Measurements from ENCODE around the gene ENDOG. TPM values are rescaled to one million over a fixed set of nuclear protein-coding genes. Genes with fewer than 3 reads are reported as not detected.
"Not testable (repeated sequence)": the region's sequence is repeated elsewhere in the genome, so short reads cannot be mapped to it uniquely, and the experiment has no call there.

Gene ENDOG
- 10 to 100 TPM; 18.4 to 34.0 (median 24.7) TPM for polyA plus RNA-seq

DNA sequence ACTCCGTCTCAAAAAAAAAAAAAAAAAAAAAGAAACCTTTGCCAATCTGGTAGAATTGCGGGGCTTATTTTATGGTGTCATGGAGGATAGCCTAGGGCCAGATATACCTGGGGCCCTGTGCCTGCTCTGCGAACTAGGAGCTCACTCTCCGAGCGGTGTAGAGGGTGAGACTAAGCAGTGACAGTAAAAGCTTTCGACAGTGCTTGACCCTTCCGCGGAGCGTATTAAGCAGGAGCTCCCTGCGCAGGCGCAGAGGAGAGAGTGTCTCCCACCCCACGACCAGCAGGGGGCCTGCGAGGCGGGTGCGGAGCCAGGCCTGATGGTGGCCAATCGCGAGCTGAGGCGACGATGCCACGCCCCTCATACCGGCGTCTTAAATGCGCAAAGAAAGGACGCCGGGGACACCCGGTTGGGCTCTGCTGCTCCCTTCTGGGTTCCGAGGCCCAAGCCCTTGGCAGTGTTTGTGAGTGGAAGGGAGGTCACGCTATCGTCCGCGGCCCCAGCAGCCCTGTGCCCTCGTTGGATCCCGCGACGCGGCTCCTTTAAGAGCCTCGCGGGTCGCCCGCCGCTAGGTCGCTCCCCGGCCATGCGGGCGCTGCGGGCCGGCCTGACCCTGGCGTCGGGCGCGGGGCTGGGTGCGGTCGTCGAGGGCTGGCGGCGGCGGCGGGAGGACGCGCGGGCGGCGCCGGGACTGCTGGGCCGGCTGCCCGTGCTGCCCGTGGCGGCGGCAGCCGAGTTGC lies at the start of gene ENDOG:
ENDOG (plus strand) TSS at position 402 of the 740 bp plus-strand sequence; CDS start at position 587, 185 bp downstream.
- H3K27me3 Mint-ChIP-seq (ENCODE audit: low read depth in 3 of 3), result peaks cover 2 to 9% (median 5%) of the 10 kb centered on the region in 3 donors
- peaks cover 0 to 3% (median 2%) of the 10 kb centered on the region in 3 donors for H3K36me3 Mint-ChIP-seq
- no peaks in the 10 kb centered on the region for H3K9me3 Mint-ChIP-seq
- peaks cover 14 to 18% of the 10 kb centered on the region in 2 donors for H3K4me1 Mint-ChIP-seq
- DNase-seq, result peak; percentile 98
- peak within 1 kb of the TSS; percentile 86 to 95 (median 91) for H3K4me3 Mint-ChIP-seq
- H3K27ac Mint-ChIP-seq, result peak within 1 kb of the TSS; percentile 78 to 94 (median 91)

DNA sequence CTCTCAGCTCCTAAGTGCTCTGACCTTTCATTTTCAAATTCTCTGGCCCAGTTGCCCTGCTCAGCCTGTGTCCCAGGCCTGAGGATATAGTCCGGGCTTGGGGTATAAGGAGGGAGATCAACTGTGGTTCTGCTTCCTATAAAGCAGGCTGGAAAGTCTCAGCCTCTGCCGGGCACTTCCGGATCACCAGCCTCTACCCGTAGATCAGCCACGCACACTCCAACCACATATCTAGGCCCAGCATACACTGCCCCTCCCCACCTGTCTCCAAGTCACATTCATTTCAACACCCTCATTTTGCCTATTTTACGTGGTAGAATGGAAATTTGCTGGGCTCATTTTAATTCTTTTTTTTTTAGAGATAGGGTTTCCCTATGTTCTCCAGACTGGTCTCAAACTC lies 49.7 kb upstream of the ENDOG start:
- no peak for DNase-seq
- Mint-ChIP-seq H3K36me3 (peaks cover 0 to 4% (median 4%) of the 10 kb centered on the region in 3 donors), H3K4me1 (peaks cover 31 to 56% of the 10 kb centered on the region in 2 donors), H3K27me3 (ENCODE audit: low read depth in 3 of 3) (peaks cover 3 to 7% (median 4%) of the 10 kb centered on the region in 3 donors), H3K4me3 (no peak overlapping the region), H3K9me3 (no peaks in the 10 kb centered on the region), H3K27ac (peak overlapping the region in 3 of 6 donors; percentile 18 to 93 (median 30))

- H3K4me3 Mint-ChIP-seq, result peak overlapping the region; percentile 96 to 98 (median 97)
- H3K4me1 Mint-ChIP-seq, result peaks cover 27 to 42% of the 10 kb centered on the region in 2 donors
- peak overlapping the region; percentile 93 to 99 (median 99) for H3K27ac Mint-ChIP-seq
- H3K27me3 Mint-ChIP-seq (ENCODE audit: low read depth in 3 of 3), result peaks cover 3 to 8% (median 4%) of the 10 kb centered on the region in 3 donors
- peaks cover 0 to 4% (median 4%) of the 10 kb centered on the region in 3 donors for H3K36me3 Mint-ChIP-seq
- DNase-seq, result no peak
- peaks cover 0 to 2% (median 0%) of the 10 kb centered on the region in 6 donors for H3K9me3 Mint-ChIP-seq
These were observed 47.8 kb upstream of the ENDOG start for GRCh38 chr9:128770286-128771030.

DNA sequence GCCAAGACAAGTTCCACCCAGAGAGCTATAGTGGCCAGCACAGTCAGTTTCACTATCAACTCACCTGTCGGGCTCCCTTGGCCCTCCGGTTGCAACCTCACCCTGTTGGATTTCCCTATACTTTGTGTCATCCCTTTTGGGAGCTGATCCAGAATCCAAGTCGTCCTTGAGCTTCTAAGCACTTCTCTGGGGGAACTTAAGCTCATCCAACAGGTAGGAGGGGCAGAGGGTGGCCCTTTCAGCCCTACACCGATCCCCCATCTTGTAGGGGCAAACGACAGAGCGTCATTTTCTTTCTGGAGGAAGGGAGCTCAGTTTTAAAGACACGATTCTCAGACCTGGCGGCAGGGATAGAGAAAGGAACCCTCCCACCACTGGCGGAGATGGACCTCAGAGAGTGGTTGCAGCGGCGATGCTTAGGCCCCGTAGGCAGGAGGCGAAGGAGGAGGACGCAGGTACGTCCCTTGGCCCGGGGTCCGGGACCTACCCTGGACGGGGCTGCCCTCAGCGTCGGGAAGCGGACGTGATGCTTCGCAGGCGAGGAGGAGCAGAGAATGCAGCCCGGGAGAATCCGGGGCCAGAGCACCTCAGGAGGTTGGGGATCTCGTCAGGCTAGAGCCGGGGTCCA lies 47.1 kb upstream of the ENDOG start:
- Mint-ChIP-seq H3K27me3 (ENCODE audit: low read depth in 3 of 3) (peaks cover 2 to 8% (median 4%) of the 10 kb centered on the region in 3 donors), H3K9me3 (peaks cover 0 to 2% (median 0%) of the 10 kb centered on the region in 6 donors), H3K4me3 (peak overlapping the region; percentile 96 to 98 (median 97)), H3K36me3 (peaks cover 0 to 4% (median 4%) of the 10 kb centered on the region in 3 donors), H3K27ac (peak overlapping the region; percentile 93 to 99 (median 99)), H3K4me1 (peaks cover 27 to 39% of the 10 kb centered on the region in 2 donors)
- DNase-seq, result peak in 1 of 3 donors; percentile 35

DNA sequence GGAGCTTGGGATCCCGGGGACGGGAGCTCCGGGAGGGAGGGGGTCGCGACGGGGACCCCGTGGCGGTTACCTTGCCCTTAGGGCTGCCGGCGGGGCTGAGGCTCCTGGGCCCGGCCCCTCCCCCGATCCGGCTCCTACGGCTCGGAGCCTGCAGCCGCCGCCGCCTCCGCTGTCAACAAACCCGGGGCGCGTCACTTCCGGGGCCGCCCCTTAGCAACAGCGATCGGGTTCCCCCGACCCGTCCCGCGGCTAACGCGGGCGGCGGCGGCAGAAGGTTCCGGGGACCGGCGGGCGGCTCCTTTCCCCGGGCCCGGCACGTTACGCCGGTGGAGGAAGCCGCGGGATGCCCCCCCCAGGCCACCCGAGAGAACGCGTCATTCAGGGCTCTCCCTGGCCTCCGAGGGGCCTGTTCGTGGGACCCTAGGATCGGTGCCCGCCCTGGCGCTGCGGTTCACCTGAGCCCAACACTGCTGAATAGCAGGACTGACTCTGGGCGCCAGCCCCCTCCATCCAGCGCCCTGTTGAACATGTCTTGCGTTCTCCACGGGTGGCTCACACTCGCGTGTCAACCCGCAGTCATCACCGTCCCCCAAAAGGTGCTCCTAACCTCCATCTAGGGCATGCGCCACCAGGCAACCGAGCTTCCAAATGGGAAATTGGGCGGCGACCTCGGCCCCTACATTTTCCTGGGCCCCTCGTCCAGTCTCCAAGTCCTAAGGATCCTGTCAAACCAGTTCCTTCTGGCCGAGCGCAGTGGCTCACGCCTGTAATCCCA lies 46.4 kb upstream of the ENDOG start, which contains the start of gene ZER1:
ZER1 (minus strand) TSS at position 183 of the 775 bp plus-strand sequence. CDS start 16,362 bp downstream, outside the sequence.
- Mint-ChIP-seq H3K36me3 (peaks cover 0 to 4% (median 4%) of the 10 kb centered on the region in 3 donors), H3K4me3 (peak within 1 kb of the TSS; percentile 96 to 98 (median 97)), H3K9me3 (peaks cover 0 to 2% (median 0%) of the 10 kb centered on the region in 6 donors), H3K27me3 (ENCODE audit: low read depth in 3 of 3) (peaks cover 2 to 8% (median 4%) of the 10 kb centered on the region in 3 donors), H3K4me1 (peaks cover 27 to 39% of the 10 kb centered on the region in 2 donors), H3K27ac (peak within 1 kb of the TSS; percentile 93 to 99 (median 99))
- DNase-seq, result peak; percentile 92 to 94 (median 92)

- Mint-ChIP-seq H3K4me3 (peak overlapping the region in 4 of 5 donors; percentile 78 to 98 (median 97)), H3K36me3 (no peaks in the 10 kb centered on the region), H3K27me3 (ENCODE audit: low read depth in 3 of 3) (peaks cover 2 to 8% (median 4%) of the 10 kb centered on the region in 3 donors), H3K9me3 (peaks cover 0 to 2% (median 0%) of the 10 kb centered on the region in 6 donors), H3K27ac (peak overlapping the region in 4 of 6 donors; percentile 35 to 94 (median 92)), H3K4me1 (peaks cover 22 to 33% of the 10 kb centered on the region in 2 donors)
- no peak for DNase-seq
These were observed 45.3 kb upstream of the ENDOG start for GRCh38 chr9:128773049-128773448.

DNA sequence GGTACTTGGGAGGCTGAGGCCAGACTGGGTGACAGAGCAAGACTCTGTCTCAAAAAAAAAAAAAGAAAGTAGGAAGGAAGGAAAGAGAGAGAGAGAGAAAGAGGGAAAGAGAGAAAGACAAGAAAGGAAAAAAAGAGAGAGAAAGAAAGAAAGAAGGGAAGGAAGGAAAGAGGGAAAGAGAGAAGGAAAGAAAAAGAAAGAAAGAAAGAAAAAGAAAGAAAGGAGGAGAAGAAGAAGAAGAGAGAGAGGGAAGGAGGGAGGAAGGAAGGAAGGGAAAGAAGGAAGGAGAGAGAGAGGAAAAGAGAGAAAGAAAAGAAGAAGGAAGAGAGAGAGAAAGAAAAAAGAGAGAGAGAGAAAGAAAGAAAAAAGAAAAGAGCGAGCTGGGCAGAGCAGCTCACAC lies 43.5 kb upstream of the ENDOG start:
- no peaks in the 10 kb centered on the region for H3K36me3 Mint-ChIP-seq
- no peak for DNase-seq
- peaks cover 16% of the 10 kb centered on the region in 2 donors for H3K4me1 Mint-ChIP-seq
- no peak overlapping the region for H3K27ac Mint-ChIP-seq
- peaks cover 2 to 11% (median 4%) of the 10 kb centered on the region in 3 donors for H3K27me3 Mint-ChIP-seq (ENCODE audit: low read depth in 3 of 3)
- peaks cover 0 to 2% (median 0%) of the 10 kb centered on the region in 6 donors for H3K9me3 Mint-ChIP-seq
- H3K4me3 Mint-ChIP-seq, result no peak overlapping the region

- not testable (repeated sequence) for H3K9me3 Mint-ChIP-seq; DNase-seq; H3K27ac Mint-ChIP-seq; H3K36me3 Mint-ChIP-seq; H3K4me3 Mint-ChIP-seq; H3K27me3 Mint-ChIP-seq (ENCODE audit: low read depth in 3 of 3); H3K4me1 Mint-ChIP-seq
These were observed 38.2 kb upstream of the ENDOG start for GRCh38 chr9:128780093-128780492.

- H3K27me3 Mint-ChIP-seq (ENCODE audit: low read depth in 3 of 3), result peaks cover 2 to 4% (median 3%) of the 10 kb centered on the region in 3 donors
- no peak for DNase-seq
- no peaks in the 10 kb centered on the region for H3K4me1 Mint-ChIP-seq
- no peak overlapping the region for H3K27ac Mint-ChIP-seq
- peaks cover 0 to 4% (median 0%) of the 10 kb centered on the region in 6 donors for H3K9me3 Mint-ChIP-seq
- no peak overlapping the region for H3K4me3 Mint-ChIP-seq
- peaks cover 0 to 3% (median 0%) of the 10 kb centered on the region in 3 donors for H3K36me3 Mint-ChIP-seq
These were observed 36.9 kb upstream of the ENDOG start for GRCh38 chr9:128781187-128782070.

DNA sequence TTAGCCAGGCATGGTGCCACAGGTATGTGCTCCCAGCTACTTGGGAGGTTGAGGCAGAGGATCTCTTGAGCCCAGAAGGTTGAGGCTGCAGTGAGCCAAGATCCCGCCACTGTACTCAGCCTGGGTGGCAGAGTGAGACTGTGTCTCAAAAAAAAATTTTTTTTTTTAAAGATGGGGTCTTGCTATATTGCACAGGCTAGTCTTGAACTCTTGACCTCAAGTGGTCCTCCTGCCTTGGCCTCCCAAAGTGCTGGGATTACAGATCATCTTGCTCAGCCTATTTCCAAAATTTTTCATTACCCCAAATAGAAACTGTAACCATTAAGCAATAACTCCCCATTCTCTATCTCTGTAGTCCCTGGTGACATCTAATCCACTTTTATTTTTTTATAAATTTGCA lies 35.6 kb upstream of the ENDOG start:
- H3K36me3 Mint-ChIP-seq, result peaks cover 0 to 3% (median 0%) of the 10 kb centered on the region in 3 donors
- no peak for DNase-seq
- no peak overlapping the region for H3K4me3 Mint-ChIP-seq
- H3K27me3 Mint-ChIP-seq (ENCODE audit: low read depth in 3 of 3), result peaks cover 3 to 7% (median 4%) of the 10 kb centered on the region in 3 donors
- H3K9me3 Mint-ChIP-seq, result peaks cover 0 to 4% (median 0%) of the 10 kb centered on the region in 6 donors
- H3K4me1 Mint-ChIP-seq, result peaks cover 3 to 7% of the 10 kb centered on the region in 2 donors
- H3K27ac Mint-ChIP-seq, result no peak overlapping the region

- Mint-ChIP-seq H3K9me3 (peaks cover 0 to 4% (median 0%) of the 10 kb centered on the region in 6 donors), H3K4me3 (peak overlapping the region in 3 of 5 donors; percentile 33 to 55 (median 38)), H3K27me3 (ENCODE audit: low read depth in 3 of 3) (peaks cover 0 to 7% (median 4%) of the 10 kb centered on the region in 3 donors), H3K36me3 (peaks cover 0 to 3% (median 0%) of the 10 kb centered on the region in 3 donors), H3K27ac (peak overlapping the region in 2 of 6 donors; percentile 30 to 57), H3K4me1 (peaks cover 21 to 22% of the 10 kb centered on the region in 2 donors)
- DNase-seq, result no peak
These were observed 32.9 kb upstream of the ENDOG start for GRCh38 chr9:128785427-128785826.
